ENCODE results near the gene TNRC6B. TPM values are rescaled to one million over a fixed set of nuclear protein-coding genes. Genes with fewer than 3 reads are reported as not detected.

The TNRC6B gene
- total RNA-seq, 1 donor = 35.3 TPM

- no peak for TF ChIP-seq CTCF (IDR thresholded peaks at IDR 0.05; ENCODE audit: insufficient read depth, low read length)
- DNase-seq (ENCODE audit: low read depth) = peak; percentile 22
- no peak overlapping the region for H3K4me3 ChIP-seq (ENCODE audit: low read depth, low read length)
Observed at GRCh38 chr22:40332319-40332781, 154.6 kb downstream of the TNRC6B start.

DNA sequence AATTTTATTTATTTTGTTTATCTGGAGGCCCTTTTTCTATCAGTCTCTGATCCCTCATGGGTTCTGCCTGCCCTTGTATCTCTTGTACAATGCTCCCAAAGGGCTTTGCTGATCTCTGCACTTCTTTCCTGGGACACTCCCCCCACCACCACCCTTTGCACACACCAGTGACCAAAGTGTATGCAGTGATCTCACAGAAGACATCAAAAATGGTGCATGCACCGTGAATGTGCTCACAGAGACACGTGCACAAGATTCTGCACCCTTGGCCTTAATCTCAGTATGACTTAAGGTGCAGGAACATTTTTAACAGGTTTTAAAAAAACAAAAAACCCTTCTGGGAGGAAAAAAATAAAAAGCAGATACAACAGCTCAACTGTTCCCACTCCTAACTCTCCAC is 156.3 kb downstream of the TNRC6B start:
- no peak overlapping the region for H3K4me3 ChIP-seq (ENCODE audit: low read depth, low read length)
- no peak for TF ChIP-seq CTCF (IDR thresholded peaks at IDR 0.05; ENCODE audit: insufficient read depth, low read length)
- DNase-seq (ENCODE audit: low read depth) = no peak

- no peak for DNase-seq (ENCODE audit: low read depth)
- TF ChIP-seq CTCF (IDR thresholded peaks at IDR 0.05; ENCODE audit: insufficient read depth, low read length) = no peak
- no peak overlapping the region for H3K4me3 ChIP-seq (ENCODE audit: low read depth, low read length)
Observed at GRCh38 chr22:40334899-40335298, 157.2 kb downstream of the TNRC6B start.

GRCh38 chr22:40335358-40335757 is 157.6 kb downstream of the TNRC6B start:
- no peak for DNase-seq (ENCODE audit: low read depth)
- TF ChIP-seq CTCF (IDR thresholded peaks at IDR 0.05; ENCODE audit: insufficient read depth, low read length) = no peak
- H3K4me3 ChIP-seq (ENCODE audit: low read depth, low read length) = no peak overlapping the region

GRCh38 chr22:40340044-40340443 is 162.3 kb downstream of the TNRC6B start:
- no peak for TF ChIP-seq CTCF (IDR thresholded peaks at IDR 0.05; ENCODE audit: insufficient read depth, low read length)
- DNase-seq (ENCODE audit: low read depth) = no peak

GRCh38 chr22:40341604-40342003 is 163.9 kb downstream of the TNRC6B start:
- no peak for DNase-seq (ENCODE audit: low read depth)
- H3K4me3 ChIP-seq (ENCODE audit: low read depth, low read length) = no peak overlapping the region
- TF ChIP-seq CTCF (IDR thresholded peaks at IDR 0.05; ENCODE audit: insufficient read depth, low read length) = no peak

More at GRCh38 chr22:40340044-40340443, 162.3 kb downstream of the TNRC6B start:
- no peak overlapping the region for H3K4me3 ChIP-seq (ENCODE audit: low read depth, low read length)

GRCh38 chr22:40342521-40342920 is 164.8 kb downstream of the TNRC6B start:
- no peak for TF ChIP-seq CTCF (IDR thresholded peaks at IDR 0.05; ENCODE audit: insufficient read depth, low read length)
- H3K4me3 ChIP-seq (ENCODE audit: low read depth, low read length) = no peak overlapping the region
- DNase-seq (ENCODE audit: low read depth) = no peak
